Mucosa of rectum (tissue), 2 donors: ENCODE data around the gene UBE4B.
"Not testable (repeated sequence)": the region's sequence is repeated elsewhere in the genome, so short reads cannot be mapped to it uniquely, and the experiment has no call there.

ENCODE experiments used
- H3K27ac ChIP-seq, 2 donors: one replicate each; pipeline ENCODE4 v1.7.0; 2013; ENCODE audit warnings: inconsistent platforms in 2 of 2, low read depth in 2 of 2, low read length in 2 of 2
- H3K27me3 ChIP-seq, 2 donors: one replicate each; pipeline ENCODE4 v1.7.0; 2013; ENCODE audit warnings: low read length in 2 of 2; ENCODE audit not compliant: control insufficient read depth in 2 of 2, insufficient read depth in 2 of 2
- H3K36me3 ChIP-seq, 2 donors: one replicate each; pipeline ENCODE4 v1.7.0; 2013; ENCODE audit warnings: low read length in 2 of 2; ENCODE audit not compliant: control insufficient read depth in 2 of 2, insufficient read depth in 2 of 2
- H3K4me1 ChIP-seq, 2 donors: one replicate each; pipeline ENCODE4 v1.7.0; 2013; ENCODE audit warnings: low read length in 2 of 2, mild to moderate bottlenecking in 1 of 2; ENCODE audit not compliant: control insufficient read depth in 2 of 2, insufficient read depth in 2 of 2
- H3K4me3 ChIP-seq, 2 donors: one replicate each; pipeline ENCODE4 v1.7.0; 2013; ENCODE audit warnings: low read length in 2 of 2
- H3K9ac ChIP-seq, 2 donors: one replicate each; pipeline ENCODE4 v1.7.0; 2013; ENCODE audit warnings: low read length in 2 of 2, low read depth in 1 of 2, mild to moderate bottlenecking in 1 of 2
- H3K9me3 ChIP-seq, 2 donors: one replicate each; pipeline ENCODE4 v1.7.0; 2013; ENCODE audit warnings: low read length in 2 of 2; ENCODE audit not compliant: control insufficient read depth in 2 of 2
- donor health status: healthy.
- donor health status: Normal muscosa, but diverticular disease.

Gene UBE4B

DNA sequence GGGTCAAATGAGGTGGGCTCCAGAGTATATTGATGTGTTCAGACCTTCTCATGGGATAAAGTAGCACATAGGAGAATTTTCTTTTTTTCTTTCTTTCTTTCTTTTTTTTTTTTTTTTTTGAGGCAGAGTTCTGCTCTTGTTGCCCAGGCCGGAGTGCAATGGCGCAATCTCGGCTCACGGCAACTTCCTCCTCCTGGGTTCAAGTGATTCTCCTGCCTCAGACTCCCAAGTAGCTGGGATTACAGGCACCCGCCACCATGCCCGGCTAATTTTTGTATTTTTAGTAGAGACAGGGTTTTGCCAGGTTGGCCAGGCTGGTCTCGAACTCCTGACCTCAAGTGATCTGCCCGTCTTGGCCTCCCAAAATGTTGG is 74.7 kb downstream of the UBE4B start:
- not testable (repeated sequence) for H3K27ac ChIP-seq, H3K27me3 ChIP-seq, H3K9ac ChIP-seq, H3K4me3 ChIP-seq, H3K9me3 ChIP-seq, H3K4me1 ChIP-seq
- peaks cover 21 to 37% of the 10 kb centered on the region in 2 donors for H3K36me3 ChIP-seq

DNA sequence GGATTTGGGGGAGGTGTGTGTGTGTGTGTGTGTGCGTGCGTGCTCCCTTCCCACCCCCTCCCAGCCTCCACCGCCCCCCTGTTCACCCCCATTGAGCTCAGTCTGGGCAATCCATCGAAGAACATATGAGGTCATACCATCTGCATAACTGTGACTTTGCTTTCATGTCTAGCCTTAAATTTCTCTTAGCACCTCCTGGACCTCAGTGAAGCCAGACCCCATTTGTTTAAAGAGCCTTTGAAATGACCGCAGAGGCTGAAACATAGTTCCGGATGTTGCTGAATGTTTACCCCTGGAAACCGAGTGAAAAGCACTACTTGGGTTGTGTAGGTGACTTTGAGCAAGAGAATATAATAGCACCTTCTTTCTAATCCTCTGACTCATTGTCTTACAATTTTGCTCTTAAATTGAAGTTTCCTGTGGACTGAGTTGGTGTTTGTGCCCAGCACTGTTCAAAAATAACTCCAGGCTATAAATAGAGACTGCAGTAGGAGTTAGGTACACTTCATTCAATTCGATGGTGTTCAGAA is 75.4 kb downstream of the UBE4B start:
- Histone ChIP-seq H3K4me1 (peaks cover 5 to 9% of the 10 kb centered on the region in 2 donors), H3K9ac (no peak overlapping the region), H3K9me3 (no peaks in the 10 kb centered on the region), H3K27me3 (no peaks in the 10 kb centered on the region), H3K27ac (no peak overlapping the region), H3K36me3 (peaks cover 22 to 36% of the 10 kb centered on the region in 2 donors), H3K4me3 (no peak overlapping the region)

DNA sequence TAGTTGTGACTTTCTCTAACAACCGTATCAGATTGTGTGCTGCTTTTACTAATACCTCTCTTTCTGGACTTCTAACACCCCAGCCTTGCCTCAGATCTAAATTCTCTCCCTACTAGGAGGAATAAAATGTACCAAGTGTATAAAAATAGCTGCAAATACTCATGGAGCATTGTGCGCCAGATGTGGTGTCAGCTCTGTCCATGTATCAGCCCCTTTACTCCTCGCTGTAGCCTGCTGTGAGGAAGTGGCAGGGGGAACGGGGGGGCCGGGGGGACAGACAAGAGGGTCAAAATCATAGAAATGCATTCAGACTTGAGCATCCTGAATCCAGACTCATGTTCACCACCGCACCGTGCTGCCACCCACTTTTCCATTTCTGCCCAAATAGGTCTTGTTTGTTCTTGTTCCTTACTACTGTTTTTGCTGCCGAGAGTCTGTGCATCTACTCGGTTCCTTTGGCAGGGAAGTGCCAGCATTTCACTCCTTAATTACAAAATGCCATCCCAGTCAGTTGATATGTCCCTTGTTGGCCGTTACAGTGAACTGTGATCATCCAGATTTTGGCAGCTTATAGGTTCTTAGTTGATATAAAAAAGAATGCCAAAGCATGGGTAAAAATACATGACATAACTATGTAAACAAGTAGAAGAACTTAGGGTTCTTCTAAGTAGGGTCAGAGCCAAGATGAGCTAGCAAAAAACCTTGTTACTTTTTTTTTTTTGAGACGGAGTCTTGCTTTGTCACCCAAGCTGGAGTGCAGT is 76.4 kb downstream of the UBE4B start:
- Histone ChIP-seq H3K4me1 (peaks cover 5 to 9% of the 10 kb centered on the region in 2 donors), H3K36me3 (peaks cover 24 to 36% of the 10 kb centered on the region in 2 donors), H3K4me3 (no peak overlapping the region), H3K9ac (no peak overlapping the region), H3K27me3 (no peaks in the 10 kb centered on the region), H3K27ac (no peak overlapping the region), H3K9me3 (no peaks in the 10 kb centered on the region)

DNA sequence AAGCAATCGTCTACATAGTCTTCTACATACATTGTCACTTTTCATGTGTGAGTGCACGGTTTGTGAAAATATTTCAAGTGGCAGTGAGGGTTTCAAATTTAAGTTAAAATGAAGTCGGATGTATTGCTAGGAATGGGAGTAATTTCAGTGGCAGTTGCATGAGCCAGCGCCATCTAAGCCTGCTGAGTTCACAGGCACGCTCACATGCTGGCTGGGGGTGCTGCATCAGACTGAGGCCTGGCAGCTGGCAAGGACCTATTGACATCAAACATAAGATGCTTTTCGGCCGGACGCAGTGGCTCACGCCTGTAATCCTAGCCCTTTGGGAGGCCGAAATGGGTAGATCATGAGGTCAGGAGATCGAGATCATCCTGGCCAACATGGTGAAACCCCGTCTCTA is 80.7 kb downstream of the UBE4B start:
- Histone ChIP-seq H3K9me3 (no peaks in the 10 kb centered on the region), H3K36me3 (peaks cover 23 to 30% of the 10 kb centered on the region in 2 donors)

DNA sequence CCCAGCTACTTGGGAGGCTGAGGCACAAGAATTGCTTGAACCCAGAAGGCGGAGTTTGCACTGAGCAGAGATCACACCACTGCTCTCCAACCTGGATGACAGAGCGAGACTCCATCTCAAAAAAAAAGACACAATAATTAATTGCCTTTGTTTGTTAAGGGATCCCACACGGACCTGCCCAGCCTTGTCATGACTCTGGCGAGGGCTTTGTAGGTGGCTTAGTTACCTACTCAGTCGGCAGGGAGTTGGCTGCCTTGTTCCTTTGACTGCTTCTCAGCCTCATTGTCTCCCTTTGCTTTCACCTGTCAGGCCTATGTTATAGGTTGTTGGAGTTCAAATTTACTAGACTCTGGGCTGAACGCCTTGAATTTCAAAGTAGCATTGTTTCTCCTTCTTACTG is 82.0 kb downstream of the UBE4B start:
- H3K27me3 ChIP-seq, result no peaks in the 10 kb centered on the region
- H3K4me3 ChIP-seq, result no peak overlapping the region
- H3K27ac ChIP-seq, result no peak overlapping the region
- H3K9me3 ChIP-seq, result no peaks in the 10 kb centered on the region
- H3K36me3 ChIP-seq, result peaks cover 25 to 35% of the 10 kb centered on the region in 2 donors
- H3K9ac ChIP-seq, result no peak overlapping the region
- H3K4me1 ChIP-seq, result no peaks in the 10 kb centered on the region

More for the DNA sequence above, 80.7 kb downstream of the UBE4B start:
- H3K27me3 ChIP-seq, result no peaks in the 10 kb centered on the region
- H3K27ac ChIP-seq, result no peak overlapping the region
- H3K9ac ChIP-seq, result no peak overlapping the region
- H3K4me3 ChIP-seq, result no peak overlapping the region
- H3K4me1 ChIP-seq, result no peaks in the 10 kb centered on the region

DNA sequence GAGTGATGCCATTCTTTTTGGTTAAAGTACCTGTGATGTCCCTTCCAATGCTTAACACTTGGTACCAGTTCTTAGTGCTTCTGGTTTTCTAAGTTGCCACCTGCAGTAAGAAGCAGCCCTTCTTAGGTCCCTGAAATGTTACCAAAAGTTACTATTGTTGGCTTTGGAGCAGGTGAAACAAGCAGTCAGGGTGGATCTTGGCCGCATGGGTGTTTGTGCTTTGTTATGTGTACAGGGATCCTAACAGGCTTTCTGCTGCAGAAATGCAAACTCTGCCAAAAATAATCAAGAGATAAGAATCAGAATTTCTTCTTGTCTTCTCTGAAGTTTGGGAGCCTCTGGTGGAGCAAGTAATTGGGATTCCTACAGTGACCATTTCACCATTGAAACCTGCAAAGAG is 84.4 kb downstream of the UBE4B start:
- H3K36me3 ChIP-seq, result peaks cover 24 to 47% of the 10 kb centered on the region in 2 donors
- H3K27ac ChIP-seq, result no peak overlapping the region
- H3K4me1 ChIP-seq, result no peaks in the 10 kb centered on the region
- H3K4me3 ChIP-seq, result no peak overlapping the region
- no peaks in the 10 kb centered on the region for H3K9me3 ChIP-seq
- no peaks in the 10 kb centered on the region for H3K27me3 ChIP-seq
- H3K9ac ChIP-seq, result no peak overlapping the region

DNA sequence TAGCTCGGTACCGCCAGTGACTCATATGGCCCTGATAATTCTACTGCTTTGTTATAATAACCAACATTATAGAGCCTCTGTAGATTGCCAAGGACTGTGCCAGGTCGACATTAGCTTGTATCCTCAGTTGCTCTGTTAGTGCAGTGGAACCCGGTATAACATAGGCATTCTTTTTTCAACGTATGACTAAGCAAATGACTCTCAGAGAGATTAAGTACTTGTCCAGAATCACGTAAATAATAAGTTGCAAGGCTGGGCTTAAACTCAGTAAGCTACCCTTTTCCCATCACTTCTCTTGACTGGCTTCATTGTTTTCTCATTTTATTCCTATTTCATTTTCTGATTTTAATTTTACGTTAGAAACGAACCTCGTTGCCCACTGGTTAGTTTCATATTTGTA is 85.1 kb downstream of the UBE4B start:
- Histone ChIP-seq H3K27ac (no peak overlapping the region), H3K4me1 (no peaks in the 10 kb centered on the region), H3K9ac (no peak overlapping the region), H3K36me3 (peaks cover 26 to 49% of the 10 kb centered on the region in 2 donors), H3K9me3 (no peaks in the 10 kb centered on the region), H3K4me3 (no peak overlapping the region), H3K27me3 (no peaks in the 10 kb centered on the region)

DNA sequence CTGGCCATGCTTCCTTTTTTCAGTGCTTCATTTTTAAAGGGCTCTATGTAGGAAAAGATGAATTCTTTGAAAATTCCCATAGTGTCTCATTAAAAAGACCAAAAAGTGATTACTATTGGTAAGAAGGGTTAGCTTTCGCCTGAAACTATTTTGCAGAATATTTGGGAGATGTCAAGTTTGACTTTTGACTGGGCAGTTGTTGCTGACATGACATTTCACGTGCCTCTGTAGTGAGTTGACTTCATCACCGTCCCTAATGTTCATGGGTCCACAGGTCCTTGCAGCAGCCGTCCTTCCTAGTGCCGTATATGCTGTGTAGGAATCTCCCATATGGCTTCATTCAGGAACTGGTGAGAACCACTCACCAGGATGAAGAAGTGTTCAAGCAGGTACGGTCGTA is 88.9 kb downstream of the UBE4B start:
- Histone ChIP-seq H3K9me3 (no peaks in the 10 kb centered on the region), H3K4me3 (no peak overlapping the region), H3K27ac (no peak overlapping the region), H3K4me1 (no peaks in the 10 kb centered on the region), H3K27me3 (no peaks in the 10 kb centered on the region), H3K36me3 (peaks cover 27 to 36% of the 10 kb centered on the region in 2 donors), H3K9ac (no peak overlapping the region)

DNA sequence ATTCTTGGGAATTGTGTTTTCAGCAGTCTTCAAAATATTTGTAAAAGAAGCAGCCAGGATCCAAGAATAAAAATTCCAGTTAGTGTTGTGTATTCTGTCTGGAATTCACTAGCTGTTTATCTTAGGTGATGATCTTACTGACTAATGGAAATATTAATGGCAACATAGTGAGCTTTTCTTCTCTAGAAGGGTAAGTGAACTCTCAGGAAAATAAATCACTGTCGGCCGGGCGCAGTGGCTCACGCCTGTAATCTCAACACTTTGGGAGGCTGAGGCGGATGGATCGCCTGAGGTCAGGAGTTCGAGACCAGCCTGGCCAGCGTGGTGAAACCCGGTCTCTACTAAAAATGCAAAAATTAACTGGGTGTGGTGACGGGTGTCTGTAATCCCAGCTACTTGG is 90.2 kb downstream of the UBE4B start:
- H3K27ac ChIP-seq, result no peak overlapping the region
- H3K27me3 ChIP-seq, result no peaks in the 10 kb centered on the region
- H3K36me3 ChIP-seq, result peaks cover 21 to 31% of the 10 kb centered on the region in 2 donors
- no peaks in the 10 kb centered on the region for H3K9me3 ChIP-seq
- H3K4me1 ChIP-seq, result no peaks in the 10 kb centered on the region
- H3K9ac ChIP-seq, result no peak overlapping the region
- H3K4me3 ChIP-seq, result no peak overlapping the region

DNA sequence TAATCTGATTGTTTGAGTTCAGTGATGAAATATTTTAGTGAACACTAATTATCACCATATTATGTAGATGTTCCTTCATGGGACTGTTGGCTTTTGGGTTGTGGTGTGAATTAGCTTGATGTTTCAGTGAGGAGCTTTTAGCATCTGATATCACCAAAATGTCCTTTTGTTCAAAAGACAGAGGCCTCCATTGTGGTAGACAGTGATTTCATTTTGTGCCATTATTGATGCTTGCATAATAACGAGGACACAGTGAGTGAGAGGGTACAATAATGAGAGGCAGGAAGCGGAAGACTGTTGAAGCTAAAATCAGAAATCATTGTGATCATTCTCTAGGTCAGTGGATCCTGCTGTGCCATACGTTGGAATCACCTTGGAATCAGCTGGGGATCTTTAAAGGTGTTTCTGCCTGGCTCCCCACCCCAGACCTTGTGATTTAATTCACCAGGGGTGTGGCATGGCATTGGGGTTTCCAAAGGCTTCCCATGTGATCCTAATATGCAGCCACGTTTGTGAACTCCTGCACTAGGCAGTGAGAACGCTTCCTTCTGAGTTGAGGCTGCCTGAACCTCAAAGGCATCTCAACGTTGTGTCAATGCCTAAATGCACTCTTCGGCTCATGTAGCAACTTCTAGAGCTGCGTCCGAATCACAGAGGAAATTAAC is 95.5 kb downstream of the UBE4B start:
- Histone ChIP-seq H3K36me3 (peaks cover 33 to 38% of the 10 kb centered on the region in 2 donors), H3K4me3 (no peak overlapping the region), H3K27me3 (no peaks in the 10 kb centered on the region), H3K9ac (no peak overlapping the region), H3K4me1 (no peaks in the 10 kb centered on the region), H3K9me3 (no peaks in the 10 kb centered on the region), H3K27ac (no peak overlapping the region)
